ENCODE results near the gene EGFLAM. TPM values are rescaled to one million over a fixed set of nuclear protein-coding genes. Genes with fewer than 3 reads are reported as not detected.

EGFLAM gene
- total and polyA plus RNA-seq, 9 of the 15 experiments (the other 6 are each of a cell fraction or from before 2014, with no cell fraction given), result 0.09 to 2.5 (median 1.0) TPM

DNA sequence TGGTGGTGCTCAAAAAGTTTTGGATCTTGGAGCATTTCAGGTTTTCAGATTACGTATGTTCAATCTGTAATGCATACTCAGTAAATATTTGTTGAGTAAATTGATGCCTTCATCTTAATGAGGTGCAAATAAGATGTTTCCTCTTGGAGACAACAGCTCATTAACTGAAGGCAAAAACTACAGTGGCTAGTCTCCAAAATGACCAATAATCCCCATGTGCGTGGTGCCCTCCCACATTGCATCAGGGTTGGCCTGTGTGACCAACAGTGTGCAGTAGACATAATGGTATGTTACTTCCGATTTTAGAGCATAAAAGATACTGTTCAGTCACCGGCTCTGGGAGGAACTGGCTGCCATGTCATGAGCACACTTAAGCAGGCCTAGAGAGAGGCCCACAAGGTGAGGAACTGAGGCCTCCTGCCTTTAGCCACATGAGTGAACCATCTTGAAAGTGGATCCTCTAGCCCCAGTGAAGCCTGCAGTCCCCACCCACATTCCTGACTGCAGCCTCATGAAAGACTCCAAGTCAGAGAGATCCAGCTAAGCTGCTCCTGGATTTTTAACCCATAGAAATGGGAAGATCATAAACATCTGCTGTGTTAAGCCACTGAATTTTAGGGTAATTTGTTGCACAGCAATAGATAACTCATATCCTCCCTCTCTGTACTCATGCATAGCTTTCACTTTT, 242.4 kb downstream of the EGFLAM start:
- Histone ChIP-seq H3K4me2 (ENCODE audit: insufficient read depth, low read length) (no peak overlapping the region), H3K79me2 (ENCODE audit: control insufficient read depth, insufficient read depth, low read length) (no peaks in the 10 kb centered on the region), H2AFZ (ENCODE audit: low read depth, low read length) (no peak overlapping the region), H3K36me3 (ENCODE audit: control insufficient read depth, insufficient read depth, low read length) (no peaks in the 10 kb centered on the region), H3K27me3 (ENCODE audit: control insufficient read depth in 2 of 2, insufficient read depth in 2 of 2, low read length in 2 of 2) (no peaks in the 10 kb centered on the region), H3K9ac (ENCODE audit: insufficient read depth in 1 of 2, low read depth in 2 of 2, low read length in 2 of 2) (no peak overlapping the region), H3K9me1 (ENCODE audit: control insufficient read depth, insufficient read depth, low read length) (no peaks in the 10 kb centered on the region), H3K9me3 (replicated peaks; ENCODE audit: control insufficient read depth, insufficient read depth, low read depth, low read length) (no peaks in the 10 kb centered on the region), H4K20me1 (replicated peaks; ENCODE audit: control insufficient read depth, insufficient read depth, low read length) (no peaks in the 10 kb centered on the region), H3K4me1 (replicated peaks in 1 of 2; ENCODE audit: control insufficient read depth in 2 of 2, insufficient read depth in 2 of 2, low read length in 2 of 2) (no peaks in the 10 kb centered on the region), H3K27ac (ENCODE audit: extremely low read depth, low read depth, low read length) (no peak overlapping the region), H3K4me3 (no peak overlapping the region)
- DNase-seq (ENCODE audit: extremely low read depth in 1 of 4, low spot score in 3 of 4), result no peak
- POLR2A ChIA-PET, result no interaction called here
- BruUV-seq (replicated peaks), result no TSS peak
- no peak; the same call in 2 of the 3 replicates for ATAC-seq
- no peak for TF ChIP-seq SIX5 (IDR thresholded peaks at IDR 0.05; ENCODE audit: borderline replicate concordance in 1 of 2, insufficient read depth in 1 of 2, low read depth in 1 of 2, low read length in 2 of 2)
- no peak for TF ChIP-seq NFIC (IDR thresholded peaks at IDR 0.05)
- TF ChIP-seq, protein P1, sequence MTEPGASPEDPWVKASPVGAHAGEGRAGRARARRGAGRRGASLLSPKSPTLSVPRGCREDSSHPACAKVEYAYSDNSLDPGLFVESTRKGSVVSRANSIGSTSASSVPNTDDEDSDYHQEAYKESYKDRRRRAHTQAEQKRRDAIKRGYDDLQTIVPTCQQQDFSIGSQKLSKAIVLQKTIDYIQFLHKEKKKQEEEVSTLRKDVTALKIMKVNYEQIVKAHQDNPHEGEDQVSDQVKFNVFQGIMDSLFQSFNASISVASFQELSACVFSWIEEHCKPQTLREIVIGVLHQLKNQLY (CRISPR knock-in tag; conservative IDR thresholded peaks at IDR 0.05), result no peak
- no peak for TF ChIP-seq BRD4 (IDR thresholded peaks at IDR 0.05)
- no peak for TF ChIP-seq EHMT2 (IDR thresholded peaks at IDR 0.05)
- no peak for FAIRE-seq
- in situ Hi-C loops (cut with MboI), result no loop called here
- intact Hi-C loops (cut with micrococcal nuclease), result no loop called here
- CTCF ChIA-PET (ENCODE audit: low intra/inter-chr PET ratio), result no interaction called here
- WGBS (ENCODE audit: insufficient coverage, low coverage, missing lambda C conversion rate), result 32% methylated on average over 4 of the region's 4 CpGs

Measured in K562 (cell line).